ENCODE data around the gene BICRAL. TPM values are rescaled to one million over a fixed set of nuclear protein-coding genes. Genes with fewer than 3 reads are reported as not detected.
A peak's percentile ranks its signal among the peaks of the same experiment; 100 is the strongest.

The BICRAL gene
- total RNA-seq, 2 donors from 2014 or later: 11.6 to 14.9 TPM

DNA sequence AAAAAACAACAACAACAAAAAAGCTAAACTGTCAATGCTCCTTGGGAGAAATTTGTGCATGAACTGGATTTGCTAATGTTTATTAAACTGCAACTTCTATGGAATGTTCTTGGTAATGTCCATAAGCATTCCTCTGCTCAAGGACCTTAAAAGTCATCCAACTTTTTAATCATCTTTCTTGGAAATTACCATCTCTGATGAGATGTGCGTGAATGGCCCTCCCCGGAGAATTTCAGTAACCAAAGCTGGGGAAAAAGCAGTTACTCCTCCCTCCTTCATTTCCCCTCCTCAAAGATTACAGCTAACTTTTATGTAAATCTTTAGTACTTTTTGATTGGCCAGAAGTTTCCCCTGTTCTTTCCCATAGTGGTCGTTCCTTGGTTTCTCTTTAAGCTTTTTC lies 41.1 kb upstream of the BICRAL start:
- TF ChIP-seq, protein P1, sequence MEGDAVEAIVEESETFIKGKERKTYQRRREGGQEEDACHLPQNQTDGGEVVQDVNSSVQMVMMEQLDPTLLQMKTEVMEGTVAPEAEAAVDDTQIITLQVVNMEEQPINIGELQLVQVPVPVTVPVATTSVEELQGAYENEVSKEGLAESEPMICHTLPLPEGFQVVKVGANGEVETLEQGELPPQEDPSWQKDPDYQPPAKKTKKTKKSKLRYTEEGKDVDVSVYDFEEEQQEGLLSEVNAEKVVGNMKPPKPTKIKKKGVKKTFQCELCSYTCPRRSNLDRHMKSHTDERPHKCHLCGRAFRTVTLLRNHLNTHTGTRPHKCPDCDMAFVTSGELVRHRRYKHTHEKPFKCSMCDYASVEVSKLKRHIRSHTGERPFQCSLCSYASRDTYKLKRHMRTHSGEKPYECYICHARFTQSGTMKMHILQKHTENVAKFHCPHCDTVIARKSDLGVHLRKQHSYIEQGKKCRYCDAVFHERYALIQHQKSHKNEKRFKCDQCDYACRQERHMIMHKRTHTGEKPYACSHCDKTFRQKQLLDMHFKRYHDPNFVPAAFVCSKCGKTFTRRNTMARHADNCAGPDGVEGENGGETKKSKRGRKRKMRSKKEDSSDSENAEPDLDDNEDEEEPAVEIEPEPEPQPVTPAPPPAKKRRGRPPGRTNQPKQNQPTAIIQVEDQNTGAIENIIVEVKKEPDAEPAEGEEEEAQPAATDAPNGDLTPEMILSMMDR (conservative IDR thresholded peaks at IDR 0.05): no peak
- H3K4me1 ChIP-seq (ENCODE audit: control insufficient read depth, insufficient read depth, low read length): no peaks in the 10 kb centered on the region
- H3K4me1 Mint-ChIP-seq: peaks cover 7% of the 10 kb centered on the region
- no peak overlapping the region for H3K9ac ChIP-seq (ENCODE audit: extremely low read depth, low read length, poor library complexity, severe bottlenecking)
- no peak overlapping the region for H3K27ac ChIP-seq (ENCODE audit: low read depth, low read length)
- no peaks in the 10 kb centered on the region for H3K27me3 Mint-ChIP-seq (ENCODE audit: insufficient read depth)
- H3K36me3 ChIP-seq (ENCODE audit: control insufficient read depth, insufficient read depth, low read length): no peaks in the 10 kb centered on the region
- no peaks in the 10 kb centered on the region for H3K9me3 ChIP-seq (ENCODE audit: control insufficient read depth, low read length)
- no peak for DNase-seq
- 90 to 94% methylated on average over 2 to 3 of the region's 3 CpGs for WGBS, 2 experiments (ENCODE audit: insufficient coverage in 1 of 2, insufficient read length in 1 of 2)
- no peak overlapping the region for H3K4me3 Mint-ChIP-seq
- no peak overlapping the region for H3K4me3 ChIP-seq (ENCODE audit: low read length)
- no peak overlapping the region for H3K27ac Mint-ChIP-seq
- no peaks in the 10 kb centered on the region for H3K36me3 Mint-ChIP-seq (ENCODE audit: low read depth)
- no peaks in the 10 kb centered on the region for H3K9me3 Mint-ChIP-seq
- H3K27me3 ChIP-seq (ENCODE audit: control insufficient read depth, insufficient read depth, low read length, poor library complexity, severe bottlenecking): no peaks in the 10 kb centered on the region

DNA sequence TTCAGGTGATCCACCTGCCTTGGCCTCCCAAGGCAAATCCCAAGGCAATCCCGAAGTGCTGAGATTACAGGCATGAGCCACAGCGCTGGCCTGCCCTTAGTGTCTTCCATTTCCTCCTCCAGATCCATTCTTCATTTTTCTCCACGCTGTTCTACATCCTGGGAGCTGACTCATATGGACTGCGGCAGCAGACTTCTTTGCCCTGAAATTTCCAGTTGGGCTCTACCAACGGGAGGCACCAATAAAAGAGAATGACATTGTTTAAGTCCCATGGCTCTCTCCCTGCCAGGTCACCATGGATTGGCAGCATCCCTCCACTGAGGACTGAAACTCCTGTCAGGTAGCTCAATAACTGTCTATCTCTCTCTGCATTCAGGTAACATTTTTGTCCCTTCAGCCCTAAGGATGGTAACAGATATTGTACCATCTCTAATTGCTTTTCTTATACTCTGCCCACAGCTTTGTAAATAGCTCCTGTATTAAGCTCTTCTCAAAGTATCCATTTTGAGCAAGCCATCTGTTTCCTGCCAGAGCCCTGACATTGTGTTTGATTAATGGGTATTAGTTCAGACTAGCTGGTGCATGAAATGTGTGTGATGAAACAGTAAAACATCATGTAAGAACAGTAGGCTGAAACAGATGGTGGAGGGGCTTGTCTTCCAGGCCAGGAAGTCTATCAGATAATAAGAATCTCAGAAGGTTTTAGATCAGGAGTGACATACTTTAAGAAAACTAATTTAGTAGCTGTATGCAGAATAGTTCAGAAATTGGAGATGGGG lies 39.5 kb upstream of the BICRAL start:
- Mint-ChIP-seq H3K9me3 (no peaks in the 10 kb centered on the region), H3K4me3 (no peak overlapping the region), H3K27ac (no peak overlapping the region), H3K4me1 (peaks cover 7% of the 10 kb centered on the region), H3K27me3 (ENCODE audit: insufficient read depth) (no peaks in the 10 kb centered on the region), H3K36me3 (ENCODE audit: low read depth) (no peaks in the 10 kb centered on the region)
- no peak overlapping the region for H3K4me3 ChIP-seq (ENCODE audit: low read length)
- H3K27ac ChIP-seq (ENCODE audit: low read depth, low read length): peak overlapping the region; percentile 7
- H3K4me1 ChIP-seq (ENCODE audit: control insufficient read depth, insufficient read depth, low read length): no peaks in the 10 kb centered on the region
- H3K36me3 ChIP-seq (ENCODE audit: control insufficient read depth, insufficient read depth, low read length): no peaks in the 10 kb centered on the region
- H3K9me3 ChIP-seq (ENCODE audit: control insufficient read depth, low read length): no peaks in the 10 kb centered on the region
- TF ChIP-seq, protein P1 (conservative IDR thresholded peaks at IDR 0.05): no peak
- H3K9ac ChIP-seq (ENCODE audit: extremely low read depth, low read length, poor library complexity, severe bottlenecking): no peak overlapping the region
- no peaks in the 10 kb centered on the region for H3K27me3 ChIP-seq (ENCODE audit: control insufficient read depth, insufficient read depth, low read length, poor library complexity, severe bottlenecking)
- DNase-seq: no peak
- 86 to 94% methylated on average over 5 of the region's 5 CpGs for WGBS, 2 experiments (ENCODE audit: insufficient coverage in 1 of 2, insufficient read length in 1 of 2)

DNA sequence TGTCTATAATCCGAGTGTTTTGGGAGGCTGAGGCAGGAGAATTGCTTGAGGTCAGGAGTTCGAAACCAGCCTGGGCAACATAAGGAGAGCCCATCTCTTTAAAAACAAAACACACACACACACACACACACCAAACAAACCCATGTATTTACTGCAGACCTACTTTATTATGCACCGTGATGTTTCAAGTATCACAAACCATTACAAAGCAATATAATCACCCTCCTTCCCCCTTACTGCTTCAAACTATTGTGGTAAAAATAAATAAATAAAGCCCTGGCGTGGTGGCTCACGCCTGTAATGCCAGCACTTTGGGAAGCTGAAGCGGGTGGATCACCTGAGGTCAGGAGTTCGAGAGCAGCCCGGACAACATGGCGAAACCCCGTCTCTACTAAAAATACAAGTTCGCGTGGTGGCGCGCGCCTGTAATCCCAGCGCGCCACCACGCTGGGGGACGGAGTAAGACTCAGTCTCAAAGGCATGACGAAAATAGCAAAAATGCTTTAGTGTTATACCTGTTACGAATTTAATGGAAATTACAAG lies 37.4 kb upstream of the BICRAL start:
- TF ChIP-seq, protein P1 (conservative IDR thresholded peaks at IDR 0.05): no peak
- DNase-seq: no peak
- no peaks in the 10 kb centered on the region for H3K27me3 Mint-ChIP-seq (ENCODE audit: insufficient read depth)
- 77% methylated on average over 19 to 21 of the region's 21 CpGs for WGBS, 2 experiments (ENCODE audit: insufficient coverage in 1 of 2, insufficient read length in 1 of 2)
- H3K4me1 ChIP-seq (ENCODE audit: control insufficient read depth, insufficient read depth, low read length): no peaks in the 10 kb centered on the region
- H3K27ac ChIP-seq (ENCODE audit: low read depth, low read length): no peak overlapping the region
- H3K36me3 ChIP-seq (ENCODE audit: control insufficient read depth, insufficient read depth, low read length): no peaks in the 10 kb centered on the region
- H3K4me3 ChIP-seq (ENCODE audit: low read length): peak overlapping the region; percentile 96
- peak overlapping the region; percentile 74 for H3K27ac Mint-ChIP-seq
- peaks cover 3% of the 10 kb centered on the region for H3K36me3 Mint-ChIP-seq (ENCODE audit: low read depth)
- peak overlapping the region; percentile 81 for H3K4me3 Mint-ChIP-seq
- peak overlapping the region; percentile 96 for H3K9ac ChIP-seq (ENCODE audit: extremely low read depth, low read length, poor library complexity, severe bottlenecking)
- H3K9me3 Mint-ChIP-seq: no peaks in the 10 kb centered on the region
- H3K9me3 ChIP-seq (ENCODE audit: control insufficient read depth, low read length): no peaks in the 10 kb centered on the region
- peaks cover 14% of the 10 kb centered on the region for H3K4me1 Mint-ChIP-seq
- H3K27me3 ChIP-seq (ENCODE audit: control insufficient read depth, insufficient read depth, low read length, poor library complexity, severe bottlenecking): no peaks in the 10 kb centered on the region

Measured in endodermal cell (in vitro differentiated cells).